Prostate gland (tissue), 2 donors: ENCODE measurements around the gene MEIOB.

Experiments
- POLR2A ChIP-seq: fragments of 450-650 bp; IDR thresholded peaks from one replicate; pipeline ENCODE4 v1.6.1; 2016; ENCODE audit warnings: antibody characterized with exemption, mild to moderate bottlenecking
- POLR2AphosphoS5 ChIP-seq: sonication (generic); formaldehyde crosslinking; IDR thresholded peaks from one replicate; pipeline ENCODE4 v1.6.1; 2017; ENCODE audit warnings: antibody characterized with exemption
- TF ChIP-seq, protein P1 (sequence below), 4 experiments: fragments of 200-600 bp in 2 of 4; fragments of 450-650 bp in 2 of 4; sonication (generic) in 2 of 4; IDR thresholded peaks; 1 replicate in 3 of 4; 2 replicates in 1 of 4; pipeline ENCODE4 v1.5.1; 2016 to 2019; ENCODE audit warnings: antibody characterized with exemption in 4 of 4, mild to moderate bottlenecking in 2 of 4, moderate library complexity in 2 of 4

DNA sequence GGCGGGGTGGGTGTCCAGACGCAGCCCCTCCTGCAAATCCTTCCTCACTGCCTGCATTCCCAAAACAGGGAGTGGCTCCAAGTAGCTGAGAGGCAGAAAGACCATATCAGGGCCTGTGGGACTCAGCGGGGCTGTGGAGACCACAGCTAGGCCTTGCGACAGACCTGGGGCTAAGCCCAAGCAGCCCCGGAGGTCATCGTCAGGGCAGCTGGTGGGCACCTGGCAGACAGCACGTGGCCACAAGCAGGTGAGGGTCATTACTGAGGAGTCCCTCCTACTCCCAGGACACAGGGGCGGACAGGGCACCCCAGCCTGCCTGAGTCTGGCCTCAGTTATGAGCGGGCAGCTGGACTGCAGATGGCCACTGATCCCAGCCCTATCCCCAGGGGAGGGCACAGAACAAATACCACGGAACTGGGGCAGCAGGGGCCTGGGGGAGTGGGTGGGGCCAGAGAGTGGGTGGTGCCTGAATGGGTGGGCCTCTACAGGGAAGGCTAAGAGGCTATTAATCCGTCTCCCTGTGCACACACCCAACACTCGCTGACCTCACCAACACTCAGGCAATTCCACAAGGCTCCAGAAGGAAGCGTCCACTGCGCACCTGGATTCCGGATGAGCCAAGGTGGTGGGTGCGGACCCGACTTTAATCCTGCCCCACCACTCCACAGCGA lies 37.7 kb upstream of the MEIOB start:
- TF ChIP-seq POLR2A: no peak
- TF ChIP-seq, protein P1, sequence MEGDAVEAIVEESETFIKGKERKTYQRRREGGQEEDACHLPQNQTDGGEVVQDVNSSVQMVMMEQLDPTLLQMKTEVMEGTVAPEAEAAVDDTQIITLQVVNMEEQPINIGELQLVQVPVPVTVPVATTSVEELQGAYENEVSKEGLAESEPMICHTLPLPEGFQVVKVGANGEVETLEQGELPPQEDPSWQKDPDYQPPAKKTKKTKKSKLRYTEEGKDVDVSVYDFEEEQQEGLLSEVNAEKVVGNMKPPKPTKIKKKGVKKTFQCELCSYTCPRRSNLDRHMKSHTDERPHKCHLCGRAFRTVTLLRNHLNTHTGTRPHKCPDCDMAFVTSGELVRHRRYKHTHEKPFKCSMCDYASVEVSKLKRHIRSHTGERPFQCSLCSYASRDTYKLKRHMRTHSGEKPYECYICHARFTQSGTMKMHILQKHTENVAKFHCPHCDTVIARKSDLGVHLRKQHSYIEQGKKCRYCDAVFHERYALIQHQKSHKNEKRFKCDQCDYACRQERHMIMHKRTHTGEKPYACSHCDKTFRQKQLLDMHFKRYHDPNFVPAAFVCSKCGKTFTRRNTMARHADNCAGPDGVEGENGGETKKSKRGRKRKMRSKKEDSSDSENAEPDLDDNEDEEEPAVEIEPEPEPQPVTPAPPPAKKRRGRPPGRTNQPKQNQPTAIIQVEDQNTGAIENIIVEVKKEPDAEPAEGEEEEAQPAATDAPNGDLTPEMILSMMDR (IDR thresholded peaks at IDR 0.05): no peak
- no peak for TF ChIP-seq POLR2AphosphoS5
